BJ (cell line): Measurements from ENCODE around the gene GNG13. TPM values are rescaled to one million over a fixed set of nuclear protein-coding genes. Genes with fewer than 3 reads are reported as not detected.

ENCODE experiments used
- CTCF ChIA-PET: fragments of 350-600 bp; formaldehyde crosslinking; extraction: SDS; loops from one replicate; lab custom pipeline; 2021; ENCODE audit warnings: antibody characterized with exemption, inconsistent platforms; lab: Yijun Ruan, JAX
- POLR2A ChIA-PET: fragments of 300-600 bp; sonication (Branson Sonifier 250); formaldehyde crosslinking; extraction: SDS; loops from one replicate; lab custom pipeline; 2021; ENCODE audit warnings: antibody characterized with exemption; lab: Charles Lee
- DNase-seq: peaks from one replicate; pipeline ENCODE4 v3.0.0-alpha.2; 2011; ENCODE audit warnings: low read depth
- H3K27me3 ChIP-seq: 2 replicates; pipeline ENCODE4 v1.6.0; 2011; ENCODE audit warnings: low read length; ENCODE audit not compliant: control insufficient read depth, insufficient read depth
- H3K36me3 ChIP-seq: 2 replicates; pipeline ENCODE4 v1.5.1; 2011; ENCODE audit warnings: low read length; ENCODE audit not compliant: control insufficient read depth, insufficient read depth
- H3K4me3 ChIP-seq: 2 replicates; pipeline ENCODE4 v1.5.1; 2011; ENCODE audit warnings: low read depth, mild to moderate bottlenecking, control low read depth, low read length
- CTCF ChIP-seq: IDR thresholded peaks from 2 replicates; pipeline ENCODE4 v1.5.1; 2011; ENCODE audit warnings: low read depth, mild to moderate bottlenecking, control low read depth, inconsistent platforms, low read length, moderate library complexity; ENCODE audit not compliant: insufficient read depth
- polyA plus RNA-seq: library from polyadenylated mRNA; depleted of rRNA; stranded (reverse); fragments of >200 nt; gene quantifications from 2 replicates; pipeline ENCODE4 v1.2.3, GENCODE V29; 2011

The GNG13 gene
- polyA plus RNA-seq, 1 experiment: not detected

GRCh38 chr16:762595-763268 lies 37.8 kb downstream of the GNG13 start:
- no peak overlapping the region for H3K4me3 ChIP-seq
- CTCF ChIA-PET: interaction anchor here (1.2 to 1.5 kb wide), 2 partner anchors 22 to 51 kb away, joined by 3 to 4 read pairs; no protein-coding TSS in a partner anchor
- POLR2A ChIA-PET: no interaction called here
- no peaks in the 10 kb centered on the region for H3K27me3 ChIP-seq
- no peak for DNase-seq
- no peaks in the 10 kb centered on the region for H3K36me3 ChIP-seq
- no peak for TF ChIP-seq CTCF

- no peaks in the 10 kb centered on the region for H3K27me3 ChIP-seq
- ChIA-PET CTCF (interaction anchor here (1.2 to 1.5 kb wide), 4 partner anchors 11 to 50 kb away, joined by 3 to 5 read pairs (median 4); no protein-coding TSS in a partner anchor), POLR2A (interaction anchor here (0.6 kb wide), 1 partner anchor 13 kb away, joined by 3 read pairs; no protein-coding TSS in a partner anchor)
- no peak for DNase-seq
- TF ChIP-seq CTCF: no peak
- H3K4me3 ChIP-seq: no peak overlapping the region
- no peaks in the 10 kb centered on the region for H3K36me3 ChIP-seq
Observed at GRCh38 chr16:761625-762513, 38.7 kb downstream of the GNG13 start.

- POLR2A ChIA-PET: interaction anchor here (0.5 kb wide), 1 partner anchor 47 kb away, joined by 18 read pairs; no protein-coding TSS in a partner anchor
- no peak for TF ChIP-seq CTCF
- Histone ChIP-seq H3K4me3 (no peak within 1 kb of the TSS), H3K27me3 (no peaks in the 10 kb centered on the region), H3K36me3 (no peaks in the 10 kb centered on the region)
- CTCF ChIA-PET: interaction anchor here (0.7 to 1.5 kb wide), 4 partner anchors 9 to 433 kb away, joined by 3 to 5 read pairs (median 3); partner anchors contain the start of gene CIAO3
- DNase-seq: no peak
Observed at GRCh38 chr16:760545-761343, 39.8 kb downstream of the GNG13 start, which contains the start of gene MSLN. Gene MSLN, plus strand, starts transcription at chr16:760734. Its CDS starts 1,947 bp downstream, at chr16:762681.

- POLR2A ChIA-PET: interaction anchor here (0.5 kb wide), 1 partner anchor 47 kb away, joined by 18 read pairs; no protein-coding TSS in a partner anchor
- CTCF ChIA-PET: interaction anchor here (0.7 to 1.5 kb wide), 4 partner anchors 9 to 434 kb away, joined by 3 to 5 read pairs (median 4); no protein-coding TSS in a partner anchor
Observed at GRCh38 chr16:760065-760464, 40.5 kb downstream of the GNG13 start.

More at GRCh38 chr16:760065-760464, 40.5 kb downstream of the GNG13 start:
- Histone ChIP-seq H3K36me3 (no peaks in the 10 kb centered on the region), H3K27me3 (no peaks in the 10 kb centered on the region), H3K4me3 (no peak overlapping the region)
- no peak for TF ChIP-seq CTCF
- DNase-seq: no peak
